GM08714 (cell line): ENCODE results near the gene STK25.
"Not testable (repeated sequence)": the region's sequence is repeated elsewhere in the genome, so short reads cannot be mapped to it uniquely, and the experiment has no call there.

Experiments
- H3K4me3 ChIP-seq: fragments of 200-500 bp; sonication (Bioruptor generic); 2 replicates; pipeline ENCODE4 v1.5.1; 2014; ENCODE audit warnings: mild to moderate bottlenecking, low read length, inconsistent platforms
- ZNF274 ChIP-seq: IDR thresholded peaks from 2 replicates; pipeline ENCODE4 v1.6.1; 2012; ENCODE audit warnings: mild to moderate bottlenecking, low read depth, low read length

STK25 gene

GRCh38 chr2:241507430-241508239 is 749 bp downstream of the STK25 start:
- TF ChIP-seq ZNF274: no peak
- H3K4me3 ChIP-seq: peak overlapping the region; percentile 92

GRCh38 chr2:241506793-241507429 is 1.5 kb downstream of the STK25 start:
- no peak for TF ChIP-seq ZNF274

GRCh38 chr2:241506317-241506716 is 2.1 kb downstream of the STK25 start:
- not testable (repeated sequence) for H3K4me3 ChIP-seq

More at GRCh38 chr2:241506793-241507429, 1.5 kb downstream of the STK25 start:
- peak overlapping the region; percentile 92; the same call in 1 of the 2 replicates for H3K4me3 ChIP-seq

GRCh38 chr2:241505781-241506201 is 2.6 kb downstream of the STK25 start:
- TF ChIP-seq ZNF274: no peak
- H3K4me3 ChIP-seq: no peak overlapping the region

GRCh38 chr2:241505086-241505780 is 3.2 kb downstream of the STK25 start:
- no peak for TF ChIP-seq ZNF274
- no peak overlapping the region for H3K4me3 ChIP-seq

GRCh38 chr2:241503776-241504392 is 4.5 kb downstream of the STK25 start:
- no peak for TF ChIP-seq ZNF274
- no peak overlapping the region for H3K4me3 ChIP-seq

- TF ChIP-seq ZNF274: no peak
- H3K4me3 ChIP-seq: no peak overlapping the region
Measured at GRCh38 chr2:241502281-241502680, 6.1 kb downstream of the STK25 start.

- no peak for TF ChIP-seq ZNF274
- no peak overlapping the region for H3K4me3 ChIP-seq
Measured at GRCh38 chr2:241501551-241501950, 6.8 kb downstream of the STK25 start.

GRCh38 chr2:241501099-241501541 is 7.3 kb downstream of the STK25 start:
- no peak overlapping the region for H3K4me3 ChIP-seq
- no peak for TF ChIP-seq ZNF274

- no peak overlapping the region for H3K4me3 ChIP-seq
- no peak for TF ChIP-seq ZNF274
Measured at GRCh38 chr2:241500431-241500975, 7.9 kb downstream of the STK25 start.

- no peak overlapping the region for H3K4me3 ChIP-seq
- TF ChIP-seq ZNF274: no peak
Measured at GRCh38 chr2:241500016-241500415, 8.4 kb downstream of the STK25 start.

GRCh38 chr2:241499146-241499965 is 9.0 kb downstream of the STK25 start:
- no peak overlapping the region for H3K4me3 ChIP-seq
- no peak for TF ChIP-seq ZNF274
